ENCODE results near the gene C21orf58. TPM values are rescaled to one million over a fixed set of nuclear protein-coding genes. Genes with fewer than 3 reads are reported as not detected.

The C21orf58 gene
- total RNA-seq, 2 experiments from 2014 or later = 27.4 to 33.0 TPM

GRCh38 chr21:46285761-46286647 lies 37.7 kb downstream of the C21orf58 start, which contains the start of gene YBEY:
Gene YBEY, plus strand, starts transcription at chr21:46286342. Its CDS starts 572 bp downstream, at chr21:46286914.
- H3K9me3 Mint-ChIP-seq (ENCODE audit: low read depth) = no peaks in the 10 kb centered on the region
- H3K27me3 Mint-ChIP-seq = no peaks in the 10 kb centered on the region
- peaks cover 37% of the 10 kb centered on the region for H3K36me3 Mint-ChIP-seq (ENCODE audit: low read depth)
- peak within 1 kb of the TSS; percentile 88 for H3K4me3 Mint-ChIP-seq
- ATAC-seq (peak; percentile 94), DNase-seq (peak; percentile 94)
- CTCF ChIA-PET = interaction anchor here (0.5 to 2.6 kb wide), 3 partner anchors 8 to 175 kb away, joined by 3 to 9 read pairs (median 3); no protein-coding TSS in a partner anchor
- POLR2A ChIA-PET = interaction anchor here (1.1 to 1.7 kb wide), 2 partner anchors 32 to 37 kb away, joined by 4 to 7 read pairs; no protein-coding TSS in a partner anchor
- peaks cover 51% of the 10 kb centered on the region for H3K4me1 Mint-ChIP-seq
- H3K27ac Mint-ChIP-seq = peak within 1 kb of the TSS; percentile 98
- intact Hi-C loops (cut with DNase I, micrococcal nuclease) = loop anchor here (1.0 to 5.0 kb wide), 12 partner anchors 37 to 643 kb away; partner anchors contain the start of genes DIP2A (in 2 of the 2), C21orf58 (in 1 of the 2), LSS (in 1 of the 2) and PCBP3 (in 1 of the 2)

GRCh38 chr21:46285206-46285661 lies 38.4 kb downstream of the C21orf58 start, which contains the start of gene MCM3AP:
Gene MCM3AP, minus strand, starts transcription at chr21:46285611. Its CDS starts 325 bp downstream, at chr21:46285286.
- Mint-ChIP-seq H3K4me1 (peaks cover 49% of the 10 kb centered on the region), H3K4me3 (peak within 1 kb of the TSS; percentile 88), H3K27me3 (no peaks in the 10 kb centered on the region), H3K36me3 (ENCODE audit: low read depth) (peaks cover 41% of the 10 kb centered on the region), H3K9me3 (ENCODE audit: low read depth) (no peaks in the 10 kb centered on the region), H3K27ac (peak within 1 kb of the TSS; percentile 98)
- ATAC-seq (no peak), DNase-seq (no peak)
- intact Hi-C loops (cut with DNase I, micrococcal nuclease) = loop anchor here (1.0 to 5.0 kb wide), 3 partner anchors 58 to 172 kb away; partner anchors contain the start of genes DIP2A (in 1 of the 2) and LSS (in 1 of the 2)
- ChIA-PET POLR2A (interaction anchor here (1.1 to 1.7 kb wide), 2 partner anchors 32 to 38 kb away, joined by 4 to 7 read pairs; no protein-coding TSS in a partner anchor), CTCF (interaction anchor here (0.5 to 2.6 kb wide), 3 partner anchors 36 to 175 kb away, joined by 3 to 9 read pairs (median 4); no protein-coding TSS in a partner anchor)

GRCh38 chr21:46284733-46285132 lies 38.9 kb downstream of the C21orf58 start:
- H3K4me1 Mint-ChIP-seq = peaks cover 47% of the 10 kb centered on the region

GRCh38 chr21:46284077-46284644 lies 39.5 kb downstream of the C21orf58 start:
- ChIA-PET POLR2A (no interaction called here), CTCF (interaction anchor here (0.6 to 2.6 kb wide), 3 partner anchors 140 to 373 kb away, joined by 3 to 9 read pairs (median 4); no protein-coding TSS in a partner anchor)
- H3K9me3 Mint-ChIP-seq (ENCODE audit: low read depth) = no peaks in the 10 kb centered on the region
- H3K27me3 Mint-ChIP-seq = no peaks in the 10 kb centered on the region
- H3K4me1 Mint-ChIP-seq = peaks cover 45% of the 10 kb centered on the region
- DNase-seq = no peak
- no peak for ATAC-seq
- peak overlapping the region; percentile 88 for H3K4me3 Mint-ChIP-seq
- peak overlapping the region; percentile 80 for H3K27ac Mint-ChIP-seq
- intact Hi-C loops (cut with DNase I, micrococcal nuclease) = no loop called here
- peaks cover 45% of the 10 kb centered on the region for H3K36me3 Mint-ChIP-seq (ENCODE audit: low read depth)

More at GRCh38 chr21:46284733-46285132, 38.9 kb downstream of the C21orf58 start:
- ChIA-PET CTCF (interaction anchor here (0.6 to 2.6 kb wide), 3 partner anchors 35 to 267 kb away, joined by 3 to 9 read pairs (median 4); no protein-coding TSS in a partner anchor), POLR2A (interaction anchor here (1.7 kb wide), 1 partner anchor 31 kb away, joined by 4 read pairs; no protein-coding TSS in a partner anchor)
- peaks cover 40% of the 10 kb centered on the region for H3K36me3 Mint-ChIP-seq (ENCODE audit: low read depth)
- DNase-seq (no peak), ATAC-seq (no peak)
- H3K27ac Mint-ChIP-seq = peak overlapping the region; percentile 91
- peak overlapping the region; percentile 88 for H3K4me3 Mint-ChIP-seq
- no peaks in the 10 kb centered on the region for H3K9me3 Mint-ChIP-seq (ENCODE audit: low read depth)
- H3K27me3 Mint-ChIP-seq = no peaks in the 10 kb centered on the region
- intact Hi-C loops (cut with DNase I, micrococcal nuclease) = loop anchor here (1.0 to 5.0 kb wide), 3 partner anchors 57 to 173 kb away; partner anchors contain the start of genes DIP2A (in 1 of the 2) and LSS (in 1 of the 2)

GRCh38 chr21:46274797-46275390 lies 48.8 kb downstream of the C21orf58 start:
- Mint-ChIP-seq H3K27me3 (no peaks in the 10 kb centered on the region), H3K36me3 (ENCODE audit: low read depth) (peaks cover 55% of the 10 kb centered on the region), H3K27ac (no peak overlapping the region), H3K4me1 (no peaks in the 10 kb centered on the region), H3K9me3 (ENCODE audit: low read depth) (no peaks in the 10 kb centered on the region), H3K4me3 (no peak overlapping the region)
- intact Hi-C loops (cut with DNase I, micrococcal nuclease) = no loop called here
- DNase-seq = no peak
- ChIA-PET POLR2A (interaction anchor here (0.6 kb wide), 1 partner anchor 16 kb away, joined by 8 read pairs; no protein-coding TSS in a partner anchor), CTCF (interaction anchor here (0.6 to 1.4 kb wide), 2 partner anchors 51 to 116 kb away, joined by 3 to 5 read pairs; a partner anchor contains a TSS)
- no peak for ATAC-seq

- H3K4me3 Mint-ChIP-seq = no peak overlapping the region
Measured at GRCh38 chr21:46273341-46273740, 50.3 kb downstream of the C21orf58 start.

GRCh38 chr21:46269466-46269865 lies 54.2 kb downstream of the C21orf58 start:
- intact Hi-C loops (cut with DNase I, micrococcal nuclease) = no loop called here
- no peak for DNase-seq
- Mint-ChIP-seq H3K27ac (no peak overlapping the region), H3K4me1 (no peaks in the 10 kb centered on the region), H3K27me3 (no peaks in the 10 kb centered on the region), H3K4me3 (no peak overlapping the region), H3K9me3 (ENCODE audit: low read depth) (no peaks in the 10 kb centered on the region), H3K36me3 (ENCODE audit: low read depth) (peaks cover 56% of the 10 kb centered on the region)
- ATAC-seq = no peak
- POLR2A ChIA-PET = no interaction called here
- CTCF ChIA-PET = no interaction called here

More at GRCh38 chr21:46273341-46273740, 50.3 kb downstream of the C21orf58 start:
- DNase-seq (no peak), ATAC-seq (no peak)
- Mint-ChIP-seq H3K36me3 (ENCODE audit: low read depth) (peaks cover 50% of the 10 kb centered on the region), H3K4me1 (no peaks in the 10 kb centered on the region), H3K9me3 (ENCODE audit: low read depth) (no peaks in the 10 kb centered on the region), H3K27ac (no peak overlapping the region), H3K27me3 (no peaks in the 10 kb centered on the region)
- intact Hi-C loops (cut with DNase I, micrococcal nuclease) = no loop called here
- POLR2A ChIA-PET = no interaction called here
- CTCF ChIA-PET = no interaction called here

- ChIA-PET CTCF (no interaction called here), POLR2A (no interaction called here)
- Mint-ChIP-seq H3K27ac (no peak overlapping the region), H3K27me3 (no peaks in the 10 kb centered on the region), H3K4me1 (no peaks in the 10 kb centered on the region), H3K9me3 (ENCODE audit: low read depth) (no peaks in the 10 kb centered on the region), H3K4me3 (no peak overlapping the region), H3K36me3 (ENCODE audit: low read depth) (peaks cover 49% of the 10 kb centered on the region)
- DNase-seq (no peak), ATAC-seq (no peak)
- intact Hi-C loops (cut with DNase I, micrococcal nuclease) = no loop called here
Measured at GRCh38 chr21:46268371-46268770, 55.3 kb downstream of the C21orf58 start.

- CTCF ChIA-PET = no interaction called here
- DNase-seq = no peak
- intact Hi-C loops (cut with DNase I, micrococcal nuclease) = no loop called here
- Mint-ChIP-seq H3K27me3 (no peaks in the 10 kb centered on the region), H3K9me3 (ENCODE audit: low read depth) (no peaks in the 10 kb centered on the region), H3K4me1 (no peaks in the 10 kb centered on the region), H3K27ac (peak overlapping the region; percentile 25), H3K36me3 (ENCODE audit: low read depth) (peaks cover 41% of the 10 kb centered on the region), H3K4me3 (no peak overlapping the region)
- POLR2A ChIA-PET = no interaction called here
- no peak for ATAC-seq
Measured at GRCh38 chr21:46266946-46267345, 56.7 kb downstream of the C21orf58 start.

GRCh38 chr21:46265736-46266525 lies 57.7 kb downstream of the C21orf58 start:
- DNase-seq (no peak), ATAC-seq (no peak)
- Mint-ChIP-seq H3K4me1 (no peaks in the 10 kb centered on the region), H3K4me3 (no peak overlapping the region), H3K9me3 (ENCODE audit: low read depth) (no peaks in the 10 kb centered on the region), H3K27ac (peak overlapping the region; percentile 13), H3K36me3 (ENCODE audit: low read depth) (peaks cover 39% of the 10 kb centered on the region), H3K27me3 (no peaks in the 10 kb centered on the region)
- CTCF ChIA-PET = no interaction called here
- POLR2A ChIA-PET = no interaction called here
- intact Hi-C loops (cut with DNase I, micrococcal nuclease) = no loop called here

Data from activated CD4-positive, alpha-beta T cell treated with anti-CD3 and anti-CD28 coated beads for 36 hours (primary cell).